ENCODE data around the gene MED13L. TPM values are rescaled to one million over a fixed set of nuclear protein-coding genes. Genes with fewer than 3 reads are reported as not detected.
A peak's percentile ranks its signal among the peaks of the same experiment; 100 is the strongest.
"Not testable (repeated sequence)": the region's sequence is repeated elsewhere in the genome, so short reads cannot be mapped to it uniquely, and the experiment has no call there.

The MED13L gene
- total and polyA plus RNA-seq, 8 donors: 92.4 to 123 (median 97.0) TPM

DNA sequence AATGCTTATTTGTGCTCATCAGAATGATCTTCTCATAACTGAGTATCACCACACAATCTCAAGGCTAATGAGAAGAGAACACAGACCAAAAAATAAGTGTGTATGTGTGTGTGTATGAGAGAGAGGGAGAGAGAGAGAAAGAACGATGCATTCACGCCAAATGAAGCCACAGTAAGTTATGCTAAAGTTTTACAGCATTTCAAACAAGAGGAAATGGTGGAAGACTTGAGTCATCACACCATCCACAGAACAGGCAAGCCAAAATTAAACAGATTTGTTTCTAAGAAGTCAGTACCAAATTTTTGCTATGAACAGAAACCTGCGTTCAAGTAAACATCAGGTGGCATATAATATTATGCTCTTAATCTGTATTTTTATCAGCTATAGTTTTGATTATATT, 141.2 kb downstream of the MED13L start:
- intact Hi-C loops (cut with DNase I): no loop called here
- H3K4me1 ChIP-seq: peaks cover 0 to 86% of the 10 kb centered on the region in 2 donors
- H3K27ac ChIP-seq: no peak overlapping the region
- DNase-seq (no peak), ATAC-seq (no peak)
- TF ChIP-seq, protein P1, sequence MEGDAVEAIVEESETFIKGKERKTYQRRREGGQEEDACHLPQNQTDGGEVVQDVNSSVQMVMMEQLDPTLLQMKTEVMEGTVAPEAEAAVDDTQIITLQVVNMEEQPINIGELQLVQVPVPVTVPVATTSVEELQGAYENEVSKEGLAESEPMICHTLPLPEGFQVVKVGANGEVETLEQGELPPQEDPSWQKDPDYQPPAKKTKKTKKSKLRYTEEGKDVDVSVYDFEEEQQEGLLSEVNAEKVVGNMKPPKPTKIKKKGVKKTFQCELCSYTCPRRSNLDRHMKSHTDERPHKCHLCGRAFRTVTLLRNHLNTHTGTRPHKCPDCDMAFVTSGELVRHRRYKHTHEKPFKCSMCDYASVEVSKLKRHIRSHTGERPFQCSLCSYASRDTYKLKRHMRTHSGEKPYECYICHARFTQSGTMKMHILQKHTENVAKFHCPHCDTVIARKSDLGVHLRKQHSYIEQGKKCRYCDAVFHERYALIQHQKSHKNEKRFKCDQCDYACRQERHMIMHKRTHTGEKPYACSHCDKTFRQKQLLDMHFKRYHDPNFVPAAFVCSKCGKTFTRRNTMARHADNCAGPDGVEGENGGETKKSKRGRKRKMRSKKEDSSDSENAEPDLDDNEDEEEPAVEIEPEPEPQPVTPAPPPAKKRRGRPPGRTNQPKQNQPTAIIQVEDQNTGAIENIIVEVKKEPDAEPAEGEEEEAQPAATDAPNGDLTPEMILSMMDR (IDR thresholded peaks at IDR 0.05): no peak
- no peak overlapping the region for H3K4me3 ChIP-seq
- H3K36me3 ChIP-seq: no peaks in the 10 kb centered on the region
- H3K27me3 ChIP-seq: no peaks in the 10 kb centered on the region
- no peaks in the 10 kb centered on the region for H3K9me3 ChIP-seq

DNA sequence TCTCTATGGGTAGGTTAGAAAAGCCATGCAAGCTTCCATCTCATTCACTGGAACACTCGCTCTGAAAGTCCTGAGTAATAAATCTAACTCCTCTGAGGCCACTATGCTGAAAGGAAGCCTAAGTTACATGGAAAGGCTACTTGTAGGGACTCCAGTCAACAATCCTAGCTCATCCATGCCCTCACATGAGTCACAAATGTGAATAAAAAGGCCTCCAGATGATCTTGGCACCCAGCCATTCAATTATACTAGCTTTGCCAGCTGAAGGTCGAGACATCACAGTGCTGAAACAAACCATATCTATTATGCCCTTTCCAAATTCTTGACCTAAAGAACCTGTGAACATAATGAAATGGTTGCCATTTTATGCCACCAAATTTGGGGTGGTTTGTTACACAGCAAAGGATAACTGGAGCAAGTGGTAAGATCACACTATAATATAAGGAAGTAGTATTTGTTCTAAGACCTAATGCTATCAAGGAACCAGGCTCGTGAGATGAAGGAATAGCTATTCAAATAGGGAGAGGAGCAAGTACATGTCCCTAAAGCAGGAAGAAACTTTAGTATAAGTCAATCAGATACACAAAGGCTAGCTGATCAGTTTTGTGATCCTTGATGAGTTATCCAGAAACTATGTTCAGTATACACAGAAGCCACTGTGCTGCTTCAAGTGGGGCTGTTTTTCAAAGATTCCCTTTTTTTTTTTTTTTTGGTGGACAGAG, 142.1 kb downstream of the MED13L start:
- no peak for DNase-seq
- Histone ChIP-seq H3K27ac (no peak overlapping the region), H3K9me3 (no peaks in the 10 kb centered on the region), H3K4me1 (peaks cover 4 to 94% of the 10 kb centered on the region in 2 donors), H3K27me3 (no peaks in the 10 kb centered on the region), H3K36me3 (no peaks in the 10 kb centered on the region), H3K4me3 (no peak overlapping the region)
- no peak for ATAC-seq
- intact Hi-C loops (cut with DNase I): no loop called here
- TF ChIP-seq, protein P1 (IDR thresholded peaks at IDR 0.05): no peak

DNA sequence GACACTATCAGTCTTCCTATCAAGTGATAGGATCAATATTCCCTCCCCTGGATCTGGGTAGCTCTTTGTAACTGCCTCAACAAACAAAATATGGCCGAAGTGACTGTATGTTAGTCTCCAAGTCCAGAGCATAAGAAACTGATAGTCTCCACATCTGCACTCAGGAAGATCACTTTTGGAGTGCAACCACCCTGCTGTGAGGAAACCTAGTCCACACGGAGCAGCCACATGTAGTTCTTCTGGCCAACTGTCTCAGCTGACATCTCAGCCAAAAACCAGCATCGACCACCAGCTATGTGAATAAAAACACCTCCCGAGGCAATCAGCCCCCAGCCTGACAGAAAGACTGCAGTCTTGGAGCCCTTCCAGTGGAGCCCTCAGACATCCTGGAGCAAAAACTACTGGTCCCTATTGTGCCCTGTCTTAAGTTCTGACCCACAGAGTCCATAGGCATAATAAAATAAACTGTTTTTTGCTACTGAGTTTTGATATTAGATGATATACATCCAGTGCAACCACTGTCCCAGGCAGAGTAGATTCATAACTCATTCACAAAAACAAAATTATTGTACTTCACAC, 143.8 kb downstream of the MED13L start:
- TF ChIP-seq, protein P1 (IDR thresholded peaks at IDR 0.05): no peak
- peaks cover 13 to 90% of the 10 kb centered on the region in 2 donors for H3K4me1 ChIP-seq
- no peak for ATAC-seq

DNA sequence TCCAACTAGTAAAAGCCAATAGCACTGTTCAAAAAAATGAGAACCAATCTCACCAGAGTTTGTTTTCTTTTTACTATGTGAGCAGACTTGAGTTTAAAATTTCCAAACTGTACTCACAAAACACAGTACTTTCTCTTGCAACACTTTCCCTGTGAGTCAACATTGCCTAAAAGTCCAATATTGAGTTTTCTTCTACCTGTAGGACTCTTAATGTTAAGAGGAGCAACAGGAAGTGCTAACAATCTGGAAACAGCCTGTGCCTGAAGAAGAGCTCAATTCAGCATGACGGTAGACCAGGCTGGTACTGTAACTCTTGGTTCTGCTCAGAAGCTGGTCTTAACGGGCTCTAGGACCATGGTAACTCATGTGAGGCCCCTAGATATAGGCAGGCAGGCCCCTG, 144.3 kb downstream of the MED13L start:
- DNase-seq: peak in 1 of 4 donors; percentile 43
- H3K27ac ChIP-seq: peak overlapping the region; percentile 28 to 57
- no peaks in the 10 kb centered on the region for H3K36me3 ChIP-seq
- peak; percentile 83 for ATAC-seq
- no peaks in the 10 kb centered on the region for H3K27me3 ChIP-seq
- intact Hi-C loops (cut with DNase I): no loop called here
- TF ChIP-seq, protein P1 (IDR thresholded peaks at IDR 0.05): no peak
- H3K4me3 ChIP-seq: no peak overlapping the region
- H3K9me3 ChIP-seq: no peaks in the 10 kb centered on the region
- peaks cover 13 to 89% of the 10 kb centered on the region in 2 donors for H3K4me1 ChIP-seq

More for the DNA sequence above, 143.8 kb downstream of the MED13L start:
- Histone ChIP-seq H3K4me3 (no peak overlapping the region), H3K27ac (peak overlapping the region in 1 of 2 donors; percentile 57), H3K36me3 (no peaks in the 10 kb centered on the region), H3K9me3 (no peaks in the 10 kb centered on the region), H3K27me3 (no peaks in the 10 kb centered on the region)
- intact Hi-C loops (cut with DNase I): no loop called here
- no peak for DNase-seq

DNA sequence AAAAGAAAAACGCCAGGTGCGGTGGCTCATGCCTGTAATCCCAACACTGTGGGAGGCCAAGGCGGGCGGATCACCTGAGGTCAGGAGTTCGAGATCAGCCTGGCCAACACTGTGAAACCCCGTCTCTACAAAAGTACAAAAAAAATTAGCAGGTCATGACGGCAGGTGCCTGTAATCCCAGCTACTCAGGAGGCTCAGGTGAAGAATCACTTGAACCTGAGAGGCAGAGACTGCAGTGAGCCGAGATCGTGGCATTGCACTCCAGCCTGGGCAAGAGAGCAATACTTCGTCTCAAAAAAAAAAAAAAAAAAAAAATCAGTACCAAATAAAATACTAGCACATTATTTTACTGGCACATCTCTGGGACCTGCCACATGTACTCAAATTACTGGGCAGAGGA, 145.5 kb downstream of the MED13L start:
- ATAC-seq: peak; percentile 71
- H3K27ac ChIP-seq: peak overlapping the region in 1 of 2 donors; percentile 57
- H3K4me3 ChIP-seq; H3K27me3 ChIP-seq; intact Hi-C loops (cut with DNase I); H3K36me3 ChIP-seq; H3K9me3 ChIP-seq: not testable (repeated sequence)
- H3K4me1 ChIP-seq: peaks cover 13 to 91% of the 10 kb centered on the region in 2 donors
- peak in 1 of 4 donors; percentile 52 for DNase-seq

Data from left lung (tissue), 10 donors.